ENCODE results near the gene FBLN5.

DNA sequence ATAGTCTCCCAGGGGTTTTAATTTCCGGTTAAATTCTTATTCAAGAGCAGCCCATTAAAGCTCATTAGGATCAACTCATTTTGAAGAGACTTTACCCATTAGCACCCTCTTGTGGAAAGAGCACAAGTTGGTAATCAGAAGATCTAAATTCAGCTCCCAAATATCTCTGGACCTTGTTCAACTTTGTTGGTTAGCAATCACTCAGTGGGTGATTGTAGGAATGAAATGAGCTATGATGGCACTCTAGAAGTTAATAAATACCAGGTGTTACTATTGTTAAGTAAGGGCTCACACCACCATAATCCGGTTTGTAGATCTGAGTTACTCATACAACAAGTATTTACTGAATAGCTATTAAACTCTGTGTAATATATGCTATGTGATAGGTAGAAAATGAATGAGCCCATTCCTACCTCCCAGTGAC lies 49.5 kb upstream of the FBLN5 start:
- TF ChIP-seq MEF2D (tag; conservative IDR thresholded peaks at IDR 0.05; ENCODE audit: low read depth) = no peak
- no peak for TF ChIP-seq RBM14 (IDR thresholded peaks at IDR 0.05; ENCODE audit: borderline replicate concordance, insufficient read depth, low read depth, low read length)
- TF ChIP-seq FOXK1 (CRISPR knock-in tag; IDR thresholded peaks at IDR 0.05; ENCODE audit: borderline replicate concordance) = no peak
- no peak for TF ChIP-seq POLR2A (conservative IDR thresholded peaks at IDR 0.05)
- TF ChIP-seq, protein P1, sequence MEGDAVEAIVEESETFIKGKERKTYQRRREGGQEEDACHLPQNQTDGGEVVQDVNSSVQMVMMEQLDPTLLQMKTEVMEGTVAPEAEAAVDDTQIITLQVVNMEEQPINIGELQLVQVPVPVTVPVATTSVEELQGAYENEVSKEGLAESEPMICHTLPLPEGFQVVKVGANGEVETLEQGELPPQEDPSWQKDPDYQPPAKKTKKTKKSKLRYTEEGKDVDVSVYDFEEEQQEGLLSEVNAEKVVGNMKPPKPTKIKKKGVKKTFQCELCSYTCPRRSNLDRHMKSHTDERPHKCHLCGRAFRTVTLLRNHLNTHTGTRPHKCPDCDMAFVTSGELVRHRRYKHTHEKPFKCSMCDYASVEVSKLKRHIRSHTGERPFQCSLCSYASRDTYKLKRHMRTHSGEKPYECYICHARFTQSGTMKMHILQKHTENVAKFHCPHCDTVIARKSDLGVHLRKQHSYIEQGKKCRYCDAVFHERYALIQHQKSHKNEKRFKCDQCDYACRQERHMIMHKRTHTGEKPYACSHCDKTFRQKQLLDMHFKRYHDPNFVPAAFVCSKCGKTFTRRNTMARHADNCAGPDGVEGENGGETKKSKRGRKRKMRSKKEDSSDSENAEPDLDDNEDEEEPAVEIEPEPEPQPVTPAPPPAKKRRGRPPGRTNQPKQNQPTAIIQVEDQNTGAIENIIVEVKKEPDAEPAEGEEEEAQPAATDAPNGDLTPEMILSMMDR (IDR thresholded peaks at IDR 0.05 in 2 of 3, conservative IDR thresholded peaks at IDR 0.05 in 1 of 3; ENCODE audit: insufficient read depth in 2 of 3, low read depth in 1 of 3, low read length in 3 of 3) = peak; percentile 30 to 50 (median 39); a peak in 3 of 6 replicates
- TF ChIP-seq ETV6 (IDR thresholded peaks at IDR 0.05; ENCODE audit: borderline replicate concordance in 1 of 2, low read depth in 2 of 2, low read length in 1 of 2) = no peak
- TF ChIP-seq ETV6 (CRISPR knock-in tag; IDR thresholded peaks at IDR 0.05; ENCODE audit: borderline replicate concordance) = no peak
- TF ChIP-seq NFRKB (IDR thresholded peaks at IDR 0.05; ENCODE audit: low read depth) = no peak

Measured in K562 (cell line).